GM12878 (cell line): ENCODE results near the gene USE1. TPM values are rescaled to one million over a fixed set of nuclear protein-coding genes. Genes with fewer than 3 reads are reported as not detected.

Experiments used
- ATAC-seq: fragments of 200-7000 bp; cut with Tn5 transposase; 3 replicates; pipeline ENCODE4 v1.9.1; 2020; ENCODE audit warnings: mild to moderate bottlenecking, moderate library complexity
- BruUV-seq: library from RNA; stranded (reverse); fragments of 400-500 nt; replicated peaks from 2 replicates; lab custom pipeline; 2021; lab: Mats Ljungman, UMichigan
- CTCF ChIA-PET: fragments of 300-600 bp; sonication (Branson Sonifier 250); formaldehyde crosslinking; extraction: SDS; loops from one replicate; lab custom pipeline; 2021; ENCODE audit warnings: inconsistent platforms; lab: Yijun Ruan, JAX
- POLR2A ChIA-PET: fragments of 350-600 bp; formaldehyde crosslinking; extraction: SDS; loops from one replicate; lab custom pipeline; 2021; ENCODE audit warnings: inconsistent platforms; lab: Charles Lee
- RAD21 ChIA-PET: fragments of 300-600 bp; sonication (Branson Sonifier 250); formaldehyde crosslinking; loops from one replicate; lab custom pipeline; 2023; ENCODE audit warnings: antibody characterized with exemption; ENCODE audit not compliant: unreplicated experiment; lab: Charles Lee
- SMC1A ChIA-PET: fragments of 300-600 bp; sonication (Branson Sonifier 250); formaldehyde crosslinking; loops from one replicate; lab custom pipeline; 2023; ENCODE audit not compliant: unreplicated experiment, uncharacterized antibody; lab: Charles Lee
- DNase-seq: peaks from one replicate; pipeline ENCODE4 v3.0.0-alpha.2; 2011; ENCODE audit warnings: low read depth, low spot score
- FAIRE-seq: peaks from 3 replicates; lab custom pipeline; 2011; peaks lifted over from hg19 to GRCh38; lab: Jason Lieb, UNC
- H2AFZ ChIP-seq: 2 replicates; pipeline ENCODE4 v1.6.0; 2011; ENCODE audit warnings: low read depth, low read length, control low read depth; ENCODE audit not compliant: control insufficient read depth
- H3K27ac ChIP-seq: 2 replicates; pipeline ENCODE4 v1.5.1; 2011; ENCODE audit warnings: control low read depth; ENCODE audit not compliant: control insufficient read depth, insufficient read depth
- H3K27me3 ChIP-seq, 2 experiments: replicated peaks in 1 of 2; 2 replicates each; pipeline versions ENCODE4 v1.6.0 to v1.6.1; 2011; ENCODE audit warnings: low read length in 1 of 2; ENCODE audit not compliant: control insufficient read depth in 2 of 2, insufficient read depth in 2 of 2
- H3K36me3 ChIP-seq, 2 experiments: 2 replicates each; pipeline ENCODE4 v1.5.1; 2011; ENCODE audit warnings: low read length in 1 of 2; ENCODE audit not compliant: control insufficient read depth in 2 of 2, insufficient read depth in 2 of 2
- H3K4me1 ChIP-seq: 2 replicates; pipeline ENCODE4 v1.6.1; 2011; ENCODE audit warnings: mild to moderate bottlenecking, low read length, moderate library complexity, mixed read lengths; ENCODE audit not compliant: control insufficient read depth, insufficient read depth
- H3K4me2 ChIP-seq: 2 replicates; pipeline ENCODE4 v1.6.0; 2011; ENCODE audit warnings: control low read depth; ENCODE audit not compliant: control insufficient read depth, insufficient read depth
- H3K4me3 ChIP-seq: fragments of 200-600 bp; sonication (generic); 2 replicates; pipeline ENCODE4 v1.5.1; 2016
- H3K79me2 ChIP-seq: 2 replicates; pipeline ENCODE4 v1.6.0; 2011; ENCODE audit warnings: low read length; ENCODE audit not compliant: control insufficient read depth, insufficient read depth
- H3K9ac ChIP-seq: 2 replicates; pipeline ENCODE4 v1.8.0; 2011; ENCODE audit warnings: low read length, control low read depth, mixed read lengths; ENCODE audit not compliant: control insufficient read depth, insufficient read depth
- H3K9me3 ChIP-seq: replicated peaks from 3 replicates; pipeline ENCODE4 v1.5.1; 2011; ENCODE audit warnings: mild to moderate bottlenecking, low read length; ENCODE audit not compliant: control insufficient read depth, insufficient read depth
- H4K20me1 ChIP-seq: 2 replicates; pipeline ENCODE4 v1.6.0; 2011; ENCODE audit not compliant: control insufficient read depth, insufficient read depth
- BCLAF1 ChIP-seq: fragments of 450-650 bp; IDR thresholded peaks from 2 replicates; pipeline ENCODE4 v1.6.1; 2017; ENCODE audit warnings: antibody characterized with exemption, mild to moderate bottlenecking, moderate library complexity
- CREB1 ChIP-seq: IDR thresholded peaks from 2 replicates; pipeline ENCODE4 v1.6.1; 2012; ENCODE audit warnings: low read depth, mild to moderate bottlenecking, inconsistent platforms
- CREM ChIP-seq: IDR thresholded peaks from 2 replicates; pipeline ENCODE4 v1.6.1; 2014; ENCODE audit warnings: antibody characterized with exemption, low read depth
- RAD21 ChIP-seq: IDR thresholded peaks from 2 replicates; pipeline ENCODE4 v1.6.1; 2011; ENCODE audit warnings: mild to moderate bottlenecking, low read depth, low read length, moderate library complexity; ENCODE audit not compliant: insufficient read depth
- SP1 ChIP-seq: IDR thresholded peaks from one replicate; pipeline ENCODE4 v1.6.1; 2011; ENCODE audit warnings: low read depth, low read length
- STAT3 ChIP-seq: IDR thresholded peaks from 2 replicates; pipeline ENCODE4 v1.6.1; 2011; ENCODE audit warnings: low read depth, low read length, improper control_type of control experiment
- TCF12 ChIP-seq: IDR thresholded peaks from 2 replicates; pipeline ENCODE4 v1.6.1; 2011; ENCODE audit warnings: low read depth, mild to moderate bottlenecking, low read length
- ZNF384 ChIP-seq: IDR thresholded peaks from 2 replicates; pipeline ENCODE4 v1.6.1; 2012; ENCODE audit warnings: low read depth, mild to moderate bottlenecking, low read length, improper control_type of control experiment, borderline replicate concordance
- WGBS: methylation state at CpG from one replicate; pipeline ENCODE4 v1.1.6; 2016; ENCODE audit warnings: low lambda C conversion rate; ENCODE audit not compliant: insufficient replicate concordance, insufficient coverage; ENCODE audit errors: missing lambda C conversion rate; 5-methylcytosine and 5-hydroxymethylcytosine counted together
- in situ Hi-C: fragments of 300-500 bp; cut with MboI; formaldehyde crosslinking; loops from 9 replicates; pipeline ENCODE4 v1.14.3; 2018; ENCODE audit warnings: mixed read lengths
- intact Hi-C: fragments of 100-400 bp; cut with micrococcal nuclease; formaldehyde crosslinking; loops from one replicate; pipeline ENCODE4 v1.14.2; 2022; ENCODE audit not compliant: unreplicated experiment
- polyA plus RNA-seq, 11 experiments: library from polyadenylated mRNA; depleted of rRNA in 4 of 11; unstranded in 6 of 11; stranded (reverse) in 5 of 11; fragments of >200 nt; fragmentation: Nextera tagmentation in 4 of 11; fragmentation: Illumina TruSeq in 1 of 11; extraction: Ambion mirVana in 4 of 11; extraction: Trizol in 1 of 11; gene quantifications; 1 replicate in 1 of 11; 2 replicates in 10 of 11; pipeline versions ENCODE4 v1.2.1 to v1.2.3, GENCODE V29; 2011 to 2016; ENCODE audit warnings: inconsistent platforms in 2 of 11, missing spikeins in 2 of 11, low read depth in 1 of 11
- total RNA-seq, 4 experiments: library from RNA; depleted of rRNA in 3 of 4; stranded (reverse); fragments of >200 nt in 3 of 4; fragmentation: Illumina TruSeq in 1 of 4; extraction: Trizol in 1 of 4; gene quantifications; 2 replicates each; pipeline versions ENCODE4 v1.2.1 to v1.2.3, GENCODE V29; 2013 to 2021
- TF ChIP-seq, protein P1 (sequence below): fragments of 450-650 bp; IDR thresholded peaks from 2 replicates; pipeline ENCODE4 v1.6.1; 2017; ENCODE audit warnings: low read depth, mild to moderate bottlenecking, moderate library complexity
- TF ChIP-seq, protein P2 (sequence below): IDR thresholded peaks from 2 replicates; pipeline ENCODE4 v1.6.1; 2011; ENCODE audit warnings: borderline replicate concordance, low read depth, mild to moderate bottlenecking, moderate library complexity, low read length; ENCODE audit not compliant: insufficient read depth, poor library complexity, severe bottlenecking
- TF ChIP-seq, protein P3 (sequence below): IDR thresholded peaks from 2 replicates; pipeline ENCODE4 v1.6.1; 2012; ENCODE audit warnings: mild to moderate bottlenecking, low read depth, low read length

The USE1 gene
- total and polyA plus RNA-seq, 10 of the 15 experiments (the other 5 are each of a cell fraction or from before 2014, with no cell fraction given), result 9.7 to 24.0 (median 16.1) TPM

DNA sequence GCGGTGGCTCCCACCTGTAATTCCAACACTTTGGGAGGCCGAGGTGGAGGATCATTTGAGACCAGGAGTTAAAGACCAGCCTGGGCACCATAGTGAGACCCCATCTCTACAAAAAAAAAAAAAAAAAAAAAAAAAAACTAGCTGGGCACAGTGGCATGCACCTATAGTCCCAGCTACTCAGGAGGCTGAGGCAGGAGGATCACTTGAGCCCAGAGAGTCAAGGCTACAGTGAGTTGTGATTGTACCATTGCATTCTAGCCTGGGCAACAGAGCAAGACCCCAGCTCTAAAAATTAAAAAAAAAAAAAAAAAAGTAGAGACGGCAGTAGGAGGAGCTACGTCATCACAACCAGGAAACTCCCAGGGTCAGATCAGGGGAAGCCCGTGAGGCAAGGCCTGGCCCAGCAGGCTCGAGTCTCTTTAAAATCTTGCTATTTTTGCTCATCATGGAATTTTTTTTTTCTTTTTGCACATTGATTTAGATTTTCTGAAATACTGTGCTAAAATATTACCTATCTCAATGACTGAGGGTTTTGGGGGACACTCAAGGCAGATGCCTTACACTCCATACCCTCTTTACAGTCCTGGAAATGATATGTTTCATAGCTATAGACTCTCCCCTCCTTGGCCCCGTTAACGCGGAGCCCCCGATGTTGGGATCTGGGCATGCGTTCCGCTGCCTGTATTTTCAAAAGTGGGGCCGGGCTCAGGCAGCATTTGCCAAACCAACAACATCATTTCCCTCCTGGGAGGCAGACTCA lies 44.4 kb upstream of the USE1 start:
- no TSS peak for BruUV-seq
- no peaks in the 10 kb centered on the region for H4K20me1 ChIP-seq
- WGBS, result 57% methylated on average over 13 of the region's 13 CpGs
- TF ChIP-seq CREB1 (peak; percentile 76; the same call in 1 of the 2 replicates), CREM (peak; percentile 54; the same call in 1 of the 2 replicates), STAT3 (no peak), SP1 (no peak), BCLAF1 (no peak), TCF12 (no peak), ZNF384 (peak; percentile 87), RAD21 (peak; percentile 2; the same call in 1 of the 2 replicates)
- TF ChIP-seq, protein P1, sequence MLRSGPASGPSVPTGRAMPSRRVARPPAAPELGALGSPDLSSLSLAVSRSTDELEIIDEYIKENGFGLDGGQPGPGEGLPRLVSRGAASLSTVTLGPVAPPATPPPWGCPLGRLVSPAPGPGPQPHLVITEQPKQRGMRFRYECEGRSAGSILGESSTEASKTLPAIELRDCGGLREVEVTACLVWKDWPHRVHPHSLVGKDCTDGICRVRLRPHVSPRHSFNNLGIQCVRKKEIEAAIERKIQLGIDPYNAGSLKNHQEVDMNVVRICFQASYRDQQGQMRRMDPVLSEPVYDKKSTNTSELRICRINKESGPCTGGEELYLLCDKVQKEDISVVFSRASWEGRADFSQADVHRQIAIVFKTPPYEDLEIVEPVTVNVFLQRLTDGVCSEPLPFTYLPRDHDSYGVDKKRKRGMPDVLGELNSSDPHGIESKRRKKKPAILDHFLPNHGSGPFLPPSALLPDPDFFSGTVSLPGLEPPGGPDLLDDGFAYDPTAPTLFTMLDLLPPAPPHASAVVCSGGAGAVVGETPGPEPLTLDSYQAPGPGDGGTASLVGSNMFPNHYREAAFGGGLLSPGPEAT, result peak; percentile 32; the same call in 1 of the 2 replicates
- TF ChIP-seq, protein P2, sequence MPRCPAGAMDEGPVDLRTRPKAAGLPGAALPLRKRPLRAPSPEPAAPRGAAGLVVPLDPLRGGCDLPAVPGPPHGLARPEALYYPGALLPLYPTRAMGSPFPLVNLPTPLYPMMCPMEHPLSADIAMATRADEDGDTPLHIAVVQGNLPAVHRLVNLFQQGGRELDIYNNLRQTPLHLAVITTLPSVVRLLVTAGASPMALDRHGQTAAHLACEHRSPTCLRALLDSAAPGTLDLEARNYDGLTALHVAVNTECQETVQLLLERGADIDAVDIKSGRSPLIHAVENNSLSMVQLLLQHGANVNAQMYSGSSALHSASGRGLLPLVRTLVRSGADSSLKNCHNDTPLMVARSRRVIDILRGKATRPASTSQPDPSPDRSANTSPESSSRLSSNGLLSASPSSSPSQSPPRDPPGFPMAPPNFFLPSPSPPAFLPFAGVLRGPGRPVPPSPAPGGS, result peak; percentile 14
- TF ChIP-seq, protein P3, sequence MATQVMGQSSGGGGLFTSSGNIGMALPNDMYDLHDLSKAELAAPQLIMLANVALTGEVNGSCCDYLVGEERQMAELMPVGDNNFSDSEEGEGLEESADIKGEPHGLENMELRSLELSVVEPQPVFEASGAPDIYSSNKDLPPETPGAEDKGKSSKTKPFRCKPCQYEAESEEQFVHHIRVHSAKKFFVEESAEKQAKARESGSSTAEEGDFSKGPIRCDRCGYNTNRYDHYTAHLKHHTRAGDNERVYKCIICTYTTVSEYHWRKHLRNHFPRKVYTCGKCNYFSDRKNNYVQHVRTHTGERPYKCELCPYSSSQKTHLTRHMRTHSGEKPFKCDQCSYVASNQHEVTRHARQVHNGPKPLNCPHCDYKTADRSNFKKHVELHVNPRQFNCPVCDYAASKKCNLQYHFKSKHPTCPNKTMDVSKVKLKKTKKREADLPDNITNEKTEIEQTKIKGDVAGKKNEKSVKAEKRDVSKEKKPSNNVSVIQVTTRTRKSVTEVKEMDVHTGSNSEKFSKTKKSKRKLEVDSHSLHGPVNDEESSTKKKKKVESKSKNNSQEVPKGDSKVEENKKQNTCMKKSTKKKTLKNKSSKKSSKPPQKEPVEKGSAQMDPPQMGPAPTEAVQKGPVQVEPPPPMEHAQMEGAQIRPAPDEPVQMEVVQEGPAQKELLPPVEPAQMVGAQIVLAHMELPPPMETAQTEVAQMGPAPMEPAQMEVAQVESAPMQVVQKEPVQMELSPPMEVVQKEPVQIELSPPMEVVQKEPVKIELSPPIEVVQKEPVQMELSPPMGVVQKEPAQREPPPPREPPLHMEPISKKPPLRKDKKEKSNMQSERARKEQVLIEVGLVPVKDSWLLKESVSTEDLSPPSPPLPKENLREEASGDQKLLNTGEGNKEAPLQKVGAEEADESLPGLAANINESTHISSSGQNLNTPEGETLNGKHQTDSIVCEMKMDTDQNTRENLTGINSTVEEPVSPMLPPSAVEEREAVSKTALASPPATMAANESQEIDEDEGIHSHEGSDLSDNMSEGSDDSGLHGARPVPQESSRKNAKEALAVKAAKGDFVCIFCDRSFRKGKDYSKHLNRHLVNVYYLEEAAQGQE, result no peak

More for the DNA sequence above, 44.4 kb upstream of the USE1 start:
- Histone ChIP-seq H2AFZ (no peak overlapping the region), H3K79me2 (no peaks in the 10 kb centered on the region), H3K4me1 (0 out of 2 replicates have a peak, but pooled peaks cover 2% of the 10 kb centered on the region), H3K36me3 (peaks cover 30 to 36% of the 10 kb centered on the region in 2 experiments), H3K9me3 (no peaks in the 10 kb centered on the region), H3K4me3 (no peak overlapping the region), H3K27me3 (no peaks in the 10 kb centered on the region), H3K27ac (peak overlapping the region; percentile 68), H3K9ac (no peak overlapping the region), H3K4me2 (no peak overlapping the region)
- CTCF ChIA-PET, result interaction anchor here (0.7 to 1.1 kb wide), 3 partner anchors 33 to 94 kb away, joined by 3 to 4 read pairs (median 4); no protein-coding TSS in a partner anchor
- RAD21 ChIA-PET, result interaction anchor here (0.6 to 2.1 kb wide), 6 partner anchors 11 to 97 kb away, joined by 3 to 9 read pairs (median 5); no protein-coding TSS in a partner anchor
- in situ Hi-C loops (no loop called here), intact Hi-C loops (no loop called here)
- POLR2A ChIA-PET, result interaction anchor here (0.6 to 1.0 kb wide), 10 partner anchors 13 to 102 kb away, joined by 3 to 6 read pairs (median 4); partner anchors contain the start of gene OCEL1
- FAIRE-seq (no peak), ATAC-seq (peak; percentile 92), DNase-seq (no peak)
- SMC1A ChIA-PET, result interaction anchor here (0.9 to 1.4 kb wide), 4 partner anchors 11 to 94 kb away, joined by 3 to 5 read pairs (median 4); no protein-coding TSS in a partner anchor
